ENCODE data around the gene ARHGEF33. TPM values are rescaled to one million over a fixed set of nuclear protein-coding genes. Genes with fewer than 3 reads are reported as not detected.
A peak's percentile ranks its signal among the peaks of the same experiment; 100 is the strongest.

ARHGEF33 gene
- total and polyA plus RNA-seq, 2 of the 13 experiments (the other 11 are each of a cell fraction or from before 2014, with no cell fraction given), result 0.04 TPM; not detected in 1

DNA sequence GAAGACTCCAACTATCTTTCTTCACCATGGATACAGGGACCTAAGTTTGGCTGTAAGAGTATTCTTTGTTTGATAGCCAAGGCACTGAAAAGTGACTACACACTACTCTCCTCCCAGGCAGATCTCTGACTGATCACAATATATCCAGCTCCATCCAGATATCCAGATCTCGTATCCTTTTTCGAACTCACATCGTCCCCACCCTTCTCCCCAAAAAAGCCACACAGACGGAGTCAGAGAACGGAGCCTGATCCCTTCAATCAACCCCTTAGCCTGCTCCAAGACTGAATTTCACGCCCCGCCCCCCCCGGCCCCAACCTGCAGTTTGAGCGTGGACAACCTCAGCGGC, 14.5 kb upstream of the ARHGEF33 start (continued):
- TF ChIP-seq KLF12 (CRISPR knock-in tag; IDR thresholded peaks at IDR 0.05; ENCODE audit: borderline replicate concordance), result peak; percentile 75; the same call in 1 of the 2 replicates
- no peak for TF ChIP-seq RBM22 (optimal IDR thresholded peaks at IDR 0.05; ENCODE audit: low read length)
- TF ChIP-seq ZNF563 (CRISPR knock-in tag; IDR thresholded peaks at IDR 0.05), result no peak
- TF ChIP-seq REXO4 (CRISPR knock-in tag; IDR thresholded peaks at IDR 0.05; ENCODE audit: borderline replicate concordance), result no peak
- no peak for TF ChIP-seq ZNF329 (CRISPR knock-in tag; IDR thresholded peaks at IDR 0.05; ENCODE audit: low read depth)
- no peak for TF ChIP-seq ATAD3A (CRISPR knock-in tag; IDR thresholded peaks at IDR 0.05)
- TF ChIP-seq, protein P1, sequence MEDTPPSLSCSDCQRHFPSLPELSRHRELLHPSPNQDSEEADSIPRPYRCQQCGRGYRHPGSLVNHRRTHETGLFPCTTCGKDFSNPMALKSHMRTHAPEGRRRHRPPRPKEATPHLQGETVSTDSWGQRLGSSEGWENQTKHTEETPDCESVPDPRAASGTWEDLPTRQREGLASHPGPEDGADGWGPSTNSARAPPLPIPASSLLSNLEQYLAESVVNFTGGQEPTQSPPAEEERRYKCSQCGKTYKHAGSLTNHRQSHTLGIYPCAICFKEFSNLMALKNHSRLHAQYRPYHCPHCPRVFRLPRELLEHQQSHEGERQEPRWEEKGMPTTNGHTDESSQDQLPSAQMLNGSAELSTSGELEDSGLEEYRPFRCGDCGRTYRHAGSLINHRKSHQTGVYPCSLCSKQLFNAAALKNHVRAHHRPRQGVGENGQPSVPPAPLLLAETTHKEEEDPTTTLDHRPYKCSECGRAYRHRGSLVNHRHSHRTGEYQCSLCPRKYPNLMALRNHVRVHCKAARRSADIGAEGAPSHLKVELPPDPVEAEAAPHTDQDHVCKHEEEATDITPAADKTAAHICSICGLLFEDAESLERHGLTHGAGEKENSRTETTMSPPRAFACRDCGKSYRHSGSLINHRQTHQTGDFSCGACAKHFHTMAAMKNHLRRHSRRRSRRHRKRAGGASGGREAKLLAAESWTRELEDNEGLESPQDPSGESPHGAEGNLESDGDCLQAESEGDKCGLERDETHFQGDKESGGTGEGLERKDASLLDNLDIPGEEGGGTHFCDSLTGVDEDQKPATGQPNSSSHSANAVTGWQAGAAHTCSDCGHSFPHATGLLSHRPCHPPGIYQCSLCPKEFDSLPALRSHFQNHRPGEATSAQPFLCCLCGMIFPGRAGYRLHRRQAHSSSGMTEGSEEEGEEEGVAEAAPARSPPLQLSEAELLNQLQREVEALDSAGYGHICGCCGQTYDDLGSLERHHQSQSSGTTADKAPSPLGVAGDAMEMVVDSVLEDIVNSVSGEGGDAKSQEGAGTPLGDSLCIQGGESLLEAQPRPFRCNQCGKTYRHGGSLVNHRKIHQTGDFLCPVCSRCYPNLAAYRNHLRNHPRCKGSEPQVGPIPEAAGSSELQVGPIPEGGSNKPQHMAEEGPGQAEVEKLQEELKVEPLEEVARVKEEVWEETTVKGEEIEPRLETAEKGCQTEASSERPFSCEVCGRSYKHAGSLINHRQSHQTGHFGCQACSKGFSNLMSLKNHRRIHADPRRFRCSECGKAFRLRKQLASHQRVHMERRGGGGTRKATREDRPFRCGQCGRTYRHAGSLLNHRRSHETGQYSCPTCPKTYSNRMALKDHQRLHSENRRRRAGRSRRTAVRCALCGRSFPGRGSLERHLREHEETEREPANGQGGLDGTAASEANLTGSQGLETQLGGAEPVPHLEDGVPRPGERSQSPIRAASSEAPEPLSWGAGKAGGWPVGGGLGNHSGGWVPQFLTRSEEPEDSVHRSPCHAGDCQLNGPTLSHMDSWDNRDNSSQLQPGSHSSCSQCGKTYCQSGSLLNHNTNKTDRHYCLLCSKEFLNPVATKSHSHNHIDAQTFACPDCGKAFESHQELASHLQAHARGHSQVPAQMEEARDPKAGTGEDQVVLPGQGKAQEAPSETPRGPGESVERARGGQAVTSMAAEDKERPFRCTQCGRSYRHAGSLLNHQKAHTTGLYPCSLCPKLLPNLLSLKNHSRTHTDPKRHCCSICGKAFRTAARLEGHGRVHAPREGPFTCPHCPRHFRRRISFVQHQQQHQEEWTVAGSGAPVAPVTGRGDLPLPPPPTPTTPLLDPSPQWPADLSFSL (CRISPR knock-in tag; IDR thresholded peaks at IDR 0.05), result no peak
- no peak for TF ChIP-seq ZNF891 (CRISPR knock-in tag; IDR thresholded peaks at IDR 0.05)
- no peak for TF ChIP-seq ZNF136 (CRISPR knock-in tag; IDR thresholded peaks at IDR 0.05; ENCODE audit: low read depth)
- no peak for TF ChIP-seq SP140L (CRISPR knock-in tag; IDR thresholded peaks at IDR 0.05; ENCODE audit: borderline replicate concordance)
- TF ChIP-seq, protein P2, sequence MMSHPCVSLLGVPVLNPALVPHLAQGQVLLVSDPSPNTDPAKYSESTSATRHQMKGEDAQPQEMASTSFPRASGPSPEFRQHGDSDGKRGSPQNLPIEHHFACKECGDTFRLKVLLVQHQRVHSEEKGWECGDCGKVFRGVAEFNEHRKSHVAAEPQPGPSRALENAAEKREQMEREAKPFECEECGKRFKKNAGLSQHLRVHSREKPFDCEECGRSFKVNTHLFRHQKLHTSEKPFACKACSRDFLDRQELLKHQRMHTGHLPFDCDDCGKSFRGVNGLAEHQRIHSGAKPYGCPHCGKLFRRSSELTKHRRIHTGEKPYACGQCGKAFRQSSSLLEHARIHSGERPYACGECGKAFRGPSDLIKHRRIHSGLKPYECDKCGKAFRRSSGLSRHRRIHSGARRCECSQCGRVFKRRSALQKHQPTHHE (CRISPR knock-in tag; IDR thresholded peaks at IDR 0.05; ENCODE audit: borderline replicate concordance), result no peak
